T-helper 2 cell (primary cell): ENCODE results near the gene PACS1.

Experiments used
- DNase-seq, 5 experiments: peaks; one replicate each; pipeline versions ENCODE4 v3.0.0 to v3.0.0-alpha.2; 2012 to 2022

PACS1 gene

GRCh38 chr11:66050581-66051231 lies 19.4 kb upstream of the PACS1 start:
- no peak for DNase-seq

GRCh38 chr11:66051371-66051765 lies 18.7 kb upstream of the PACS1 start:
- DNase-seq, result no peak

- DNase-seq, result peak; percentile 88 to 100 (median 95)
Observed at GRCh38 chr11:66051766-66052663, 18.1 kb upstream of the PACS1 start, which contains the start of gene SF3B2. TSS of gene SF3B2 (plus strand) at chr11:66052364. CDS start at chr11:66052385, 21 bp downstream.

DNA sequence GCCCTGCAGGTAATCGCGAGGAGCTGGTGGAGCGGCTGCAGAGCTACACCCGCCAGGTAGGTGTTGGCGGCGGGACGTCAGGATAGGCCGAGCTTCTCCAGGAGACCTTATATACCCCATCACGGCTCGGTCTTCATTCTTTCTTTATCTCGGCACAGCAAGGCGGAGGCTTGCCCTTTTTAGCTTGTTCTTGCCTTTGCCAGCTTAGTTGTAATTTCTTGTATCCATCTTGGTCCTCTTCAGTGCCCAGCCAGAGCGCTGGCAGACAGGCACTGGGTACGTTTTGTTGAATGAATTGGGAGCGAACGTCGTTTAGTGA lies 17.4 kb upstream of the PACS1 start:
- no peak for DNase-seq

DNA sequence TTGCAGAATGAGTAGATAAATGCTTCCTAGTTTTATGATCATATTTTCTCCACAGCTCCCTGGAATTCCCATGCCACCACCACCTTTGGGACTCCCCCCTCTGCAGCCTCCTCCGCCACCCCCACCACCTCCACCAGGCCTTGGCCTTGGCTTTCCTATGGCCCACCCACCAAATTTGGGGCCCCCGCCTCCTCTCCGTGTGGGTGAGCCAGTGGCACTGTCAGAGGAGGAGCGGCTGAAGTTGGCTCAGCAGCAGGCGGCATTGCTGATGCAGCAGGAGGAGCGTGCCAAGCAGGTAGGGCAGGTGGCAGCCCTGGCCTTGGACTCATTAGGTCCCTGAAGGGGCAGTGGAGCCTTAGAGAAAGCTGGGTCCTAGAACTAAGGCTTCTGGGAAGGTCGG lies 15.1 kb upstream of the PACS1 start:
- no peak for DNase-seq

GRCh38 chr11:66056501-66056900 lies 13.6 kb upstream of the PACS1 start:
- no peak for DNase-seq

DNA sequence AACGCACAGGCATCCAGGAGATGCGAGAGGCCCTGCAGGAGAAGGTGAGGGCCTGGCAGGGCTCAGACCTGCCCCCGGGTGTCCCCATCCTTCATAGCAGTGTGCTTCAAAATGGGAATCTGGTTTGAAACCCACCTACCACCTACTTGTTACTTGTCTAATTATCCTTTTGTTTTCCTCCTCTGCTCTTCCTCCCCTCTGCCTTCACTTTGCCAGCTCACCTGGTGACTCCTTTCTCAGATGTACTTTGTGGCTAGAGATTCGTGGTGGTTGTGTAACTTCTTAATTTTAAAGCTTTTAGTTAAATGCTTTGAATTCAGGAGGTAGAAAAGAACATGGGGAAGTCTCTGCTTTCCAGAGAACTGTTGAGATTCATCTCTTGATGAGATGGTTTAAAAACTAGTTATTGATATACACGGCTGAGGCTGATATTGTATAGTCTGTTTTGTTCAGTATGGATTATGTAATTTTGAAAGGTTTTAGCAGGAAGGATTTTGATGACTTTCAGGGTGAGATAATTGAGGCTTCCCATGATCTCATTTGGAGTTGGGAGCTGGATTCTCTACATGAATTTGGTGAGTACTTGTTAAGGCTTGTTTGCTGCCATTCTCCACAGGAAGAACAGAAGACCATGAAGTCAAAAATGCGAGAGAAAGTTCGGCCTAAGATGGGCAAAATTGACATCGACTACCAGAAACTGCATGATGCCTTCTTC lies 9.9 kb upstream of the PACS1 start:
- DNase-seq, result no peak

GRCh38 chr11:66061268-66061667 lies 8.8 kb upstream of the PACS1 start:
- DNase-seq, result no peak

GRCh38 chr11:66062408-66062807 lies 7.7 kb upstream of the PACS1 start:
- DNase-seq, result no peak

DNA sequence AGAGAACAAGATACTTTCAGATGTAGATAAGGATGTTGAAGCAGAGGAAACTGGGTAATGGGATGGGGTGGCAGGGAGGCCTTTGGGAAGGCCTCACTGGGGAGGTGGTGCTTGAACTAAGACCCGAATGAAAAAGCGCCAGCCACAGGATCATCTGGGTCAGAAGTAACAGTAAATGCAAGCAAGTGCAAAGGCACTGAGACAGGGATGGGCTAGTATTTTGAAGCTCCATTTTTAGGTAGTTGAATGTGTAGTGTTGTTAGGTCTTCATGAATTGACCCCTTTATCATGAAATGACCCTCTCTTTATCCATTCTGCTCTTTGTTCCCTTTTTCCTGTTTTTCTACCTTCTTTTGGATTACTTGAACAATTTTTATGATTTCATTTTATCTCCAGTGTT lies 6.2 kb upstream of the PACS1 start:
- DNase-seq, result no peak

- no peak for DNase-seq
Observed at GRCh38 chr11:66064571-66064970, 5.5 kb upstream of the PACS1 start.

DNA sequence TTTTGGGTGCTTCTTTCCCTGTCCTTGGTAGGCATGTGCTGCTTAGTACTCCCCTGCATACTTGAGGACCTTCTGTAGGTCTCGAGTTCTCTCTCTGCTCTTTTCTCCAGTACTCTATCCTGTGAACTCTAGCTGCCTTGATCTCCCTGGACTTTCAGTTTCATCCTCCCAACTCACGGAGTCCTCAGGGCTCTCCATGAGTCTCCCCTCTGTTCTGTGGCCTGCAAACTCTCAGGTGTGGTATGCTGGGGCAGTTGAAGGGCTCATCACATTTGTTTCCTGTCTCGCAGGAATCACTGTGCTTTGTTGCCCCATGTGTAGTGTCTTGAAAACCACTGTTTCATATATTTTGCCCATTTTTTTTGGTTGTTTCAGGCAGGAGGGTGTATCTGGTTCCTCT lies 3.3 kb upstream of the PACS1 start:
- no peak for DNase-seq

DNA sequence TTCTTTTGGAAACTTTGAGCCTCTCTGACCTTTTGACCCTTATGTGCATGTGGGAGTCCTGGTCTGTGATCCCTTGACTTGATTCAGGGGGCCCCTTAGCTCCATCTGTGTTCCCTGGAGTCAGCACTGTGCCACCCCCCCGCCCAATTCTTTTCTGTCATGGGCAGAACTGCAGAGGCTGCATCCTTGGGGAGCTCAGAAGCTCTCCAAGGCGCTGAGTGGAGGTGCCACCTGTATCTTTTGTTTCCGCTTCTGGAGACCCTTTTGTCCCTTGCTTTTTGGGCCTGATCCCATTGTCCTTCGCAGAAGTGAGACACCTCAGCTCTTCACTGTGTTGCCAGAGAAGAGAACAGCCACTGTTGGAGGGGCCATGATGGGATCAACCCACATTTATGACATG lies 2.4 kb upstream of the PACS1 start:
- DNase-seq, result no peak

DNA sequence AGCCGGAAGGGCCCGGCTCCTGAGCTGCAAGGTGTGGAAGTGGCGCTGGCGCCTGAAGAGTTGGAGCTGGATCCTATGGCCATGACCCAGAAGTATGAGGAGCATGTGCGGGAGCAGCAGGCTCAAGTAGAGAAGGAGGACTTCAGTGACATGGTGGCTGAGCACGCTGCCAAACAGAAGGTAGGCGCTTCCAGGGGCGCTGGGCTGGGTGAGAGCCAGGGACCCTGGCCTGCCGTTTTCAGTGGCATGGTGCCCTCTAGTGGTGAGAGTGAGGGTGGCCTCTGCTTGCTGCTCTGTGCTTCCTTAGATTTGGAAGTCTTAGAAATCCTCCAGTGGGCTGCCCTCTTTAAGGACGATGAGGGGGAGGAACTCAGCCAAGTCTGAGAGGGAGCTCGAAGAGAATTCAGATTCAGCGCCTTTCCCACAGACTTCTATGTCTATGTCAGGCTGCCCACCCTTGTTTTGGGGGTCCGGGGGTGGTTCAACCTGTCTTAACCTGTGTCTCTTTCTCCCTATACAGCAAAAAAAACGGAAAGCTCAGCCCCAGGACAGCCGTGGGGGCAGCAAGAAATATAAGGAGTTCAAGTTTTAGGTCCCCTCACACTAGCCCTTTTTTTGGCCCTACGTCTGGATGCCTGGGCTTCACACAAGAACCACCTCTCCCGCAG lies 1.8 kb upstream of the PACS1 start:
- peak; percentile 41 to 73 (median 64) for DNase-seq

- DNase-seq, result peak in 2 of 5 experiments; percentile 16 to 56
Observed at GRCh38 chr11:66068923-66069714, 953 bp upstream of the PACS1 start.

DNA sequence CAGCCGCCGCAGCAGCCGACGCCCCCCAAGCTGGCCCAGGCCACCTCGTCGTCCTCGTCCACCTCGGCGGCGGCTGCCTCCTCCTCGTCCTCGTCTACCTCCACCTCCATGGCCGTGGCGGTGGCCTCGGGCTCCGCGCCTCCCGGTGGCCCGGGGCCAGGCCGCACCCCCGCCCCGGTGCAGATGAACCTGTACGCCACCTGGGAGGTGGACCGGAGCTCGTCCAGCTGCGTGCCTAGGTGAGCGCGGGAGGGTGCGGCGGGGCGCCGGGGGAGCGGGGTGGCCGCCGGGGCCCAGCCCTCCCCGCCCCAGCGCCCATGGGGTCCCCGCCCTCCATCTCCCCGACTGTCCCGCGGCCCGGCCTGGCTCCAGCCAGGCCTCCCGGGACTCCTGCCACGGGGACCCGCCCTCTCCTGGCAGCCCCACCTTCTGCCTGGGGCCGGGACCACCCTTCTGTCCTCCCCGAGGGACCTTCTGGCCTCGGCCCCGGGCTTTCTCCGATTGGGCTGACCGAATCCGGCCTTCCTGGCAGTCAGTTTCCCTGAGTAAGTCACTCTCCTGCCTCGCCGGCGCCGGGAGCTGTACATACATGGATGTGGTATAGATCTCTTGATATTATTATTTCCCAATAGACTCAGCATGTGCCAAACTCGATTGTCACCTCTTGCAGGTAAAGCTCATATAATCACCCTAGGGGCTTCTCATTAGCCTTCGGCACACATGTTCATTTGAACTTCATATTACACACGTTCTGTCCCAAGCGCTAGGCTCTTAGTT lies 720 bp downstream of the PACS1 start:
- peak in 3 of 5 experiments; percentile 18 to 29 (median 23) for DNase-seq

DNA sequence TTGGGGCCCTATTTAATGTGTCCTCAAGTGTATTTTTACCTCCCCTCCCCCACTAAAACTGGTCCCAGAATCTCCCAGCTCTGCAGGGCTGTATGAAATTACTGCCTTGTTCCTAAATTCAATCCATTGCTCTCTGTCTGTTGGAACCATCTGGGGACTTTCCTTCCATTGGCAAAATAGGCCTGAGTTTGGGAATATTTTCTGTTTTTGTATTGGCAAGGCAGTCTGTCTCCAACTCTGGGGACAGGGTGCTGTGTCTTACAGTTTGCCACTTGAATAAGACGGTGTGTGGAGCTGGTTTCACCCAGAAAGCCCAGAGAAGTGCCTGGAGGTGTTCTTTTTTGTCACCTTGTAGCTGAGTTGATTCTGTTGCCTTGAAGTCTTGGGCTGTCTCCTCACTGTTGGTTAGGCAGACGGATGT lies 1.3 kb downstream of the PACS1 start:
- DNase-seq, result peak in 1 of 5 experiments; percentile 56

DNA sequence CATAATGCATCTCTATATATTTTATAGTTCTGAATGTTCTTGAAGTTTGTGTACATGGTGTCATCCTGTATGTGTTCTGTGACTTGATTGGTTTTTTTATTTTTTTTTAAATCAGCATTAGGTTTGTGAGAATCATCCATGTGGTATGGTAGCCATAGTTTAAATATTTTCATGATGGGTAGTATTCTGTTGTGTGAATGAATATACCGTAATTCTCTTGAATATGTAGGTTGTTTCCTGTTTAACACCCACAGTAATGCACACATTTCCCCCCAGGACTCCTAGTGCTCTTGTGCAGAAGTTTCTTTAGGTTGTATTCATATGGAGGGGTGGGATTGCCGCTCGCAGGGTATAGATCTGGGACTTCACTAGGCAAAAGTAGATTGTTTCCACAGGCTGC lies 2.0 kb downstream of the PACS1 start:
- peak in 1 of 5 experiments; percentile 43 for DNase-seq

- no peak for DNase-seq
Observed at GRCh38 chr11:66072518-66072917, 2.4 kb downstream of the PACS1 start.

DNA sequence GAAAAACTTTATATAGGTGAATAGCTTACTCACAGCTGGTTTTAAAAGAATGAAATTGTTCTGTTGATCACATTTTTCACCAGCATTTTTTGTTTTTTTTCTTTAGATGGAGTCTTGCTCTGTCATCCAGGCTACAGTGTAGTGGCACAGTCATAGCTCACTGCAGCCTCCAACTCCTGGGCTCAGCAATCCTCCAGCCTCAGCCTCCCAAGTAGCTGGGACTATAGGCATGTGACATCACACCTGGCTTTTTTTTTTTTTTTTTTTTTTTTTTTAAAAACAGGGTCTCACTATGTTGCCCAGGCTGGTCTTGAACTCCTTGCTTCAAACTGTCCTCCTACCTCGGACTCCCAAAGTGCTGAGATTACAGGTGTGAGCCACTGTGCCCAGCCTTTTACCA lies 3.6 kb downstream of the PACS1 start:
- peak in 1 of 5 experiments; percentile 21 for DNase-seq

DNA sequence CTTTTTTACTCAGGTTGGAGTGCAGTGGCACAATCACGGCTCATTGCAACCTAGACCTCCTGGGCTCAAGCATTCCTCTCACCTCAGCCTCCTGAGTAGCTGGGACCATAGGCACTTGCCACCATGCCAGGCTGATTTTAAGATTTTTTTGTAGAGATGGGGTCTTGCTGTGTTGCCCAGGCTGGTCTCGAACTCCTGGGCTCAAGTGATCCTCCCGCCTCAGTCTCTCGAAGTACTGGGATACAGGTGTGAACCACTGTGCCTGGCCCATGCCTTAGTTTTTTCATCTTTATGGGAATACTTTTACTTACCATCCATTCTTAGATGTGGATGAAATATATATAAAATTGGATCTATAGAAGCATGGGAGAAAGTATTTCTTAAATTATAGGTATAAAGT lies 5.2 kb downstream of the PACS1 start:
- DNase-seq, result no peak
